ENCODE results near the gene PTBP1.

GRCh38 chr19:780935-781334 is 16.3 kb upstream of the PTBP1 start:
- no peak for TF ChIP-seq CTCF (IDR thresholded peaks at IDR 0.05)
- TF ChIP-seq POLR2A (IDR thresholded peaks at IDR 0.05): no peak

Data from esophagus squamous epithelium (tissue), 4 donors.